IMR-90 (cell line): ENCODE results near the gene DARS1. TPM values are rescaled to one million over a fixed set of nuclear protein-coding genes. Genes with fewer than 3 reads are reported as not detected.

Experiments
- ATAC-seq: fragments of 200-7000 bp; cut with Tn5 transposase; 2 replicates; pipeline ENCODE4 v1.9.1; 2020; ENCODE audit warnings: low read depth, mild to moderate bottlenecking, moderate library complexity
- BruUV-seq: library from RNA; stranded (reverse); fragments of 400-500 nt; replicated peaks from 2 replicates; lab custom pipeline; 2021; lab: Mats Ljungman, UMichigan
- CTCF ChIA-PET: fragments of 300-600 bp; formaldehyde crosslinking; extraction: SDS; loops from one replicate; lab custom pipeline; 2021; ENCODE audit warnings: antibody characterized with exemption; lab: Yijun Ruan, JAX
- POLR2A ChIA-PET: fragments of 300-600 bp; sonication (Branson Sonifier 250); formaldehyde crosslinking; loops from one replicate; lab custom pipeline; 2022; ENCODE audit warnings: antibody characterized with exemption; ENCODE audit not compliant: unreplicated experiment; lab: Charles Lee
- DNase-seq: peaks from one replicate; pipeline ENCODE4 v3.0.0; 2013
- H2AFZ ChIP-seq: replicated peaks from 2 replicates; pipeline ENCODE3; 2013; ENCODE audit warnings: low read length, mild to moderate bottlenecking; ENCODE audit not compliant: poor library complexity
- H2AK5ac ChIP-seq: 2 replicates; pipeline ENCODE4 v1.6.1; 2013; ENCODE audit warnings: low read depth, low read length, inconsistent platforms
- H2AK9ac ChIP-seq: replicated peaks from 2 replicates; pipeline ENCODE3; 2013; ENCODE audit warnings: mild to moderate bottlenecking, low read depth, low read length, moderate library complexity; ENCODE audit not compliant: poor library complexity
- H2BK120ac ChIP-seq: 2 replicates; pipeline ENCODE4 v1.6.1; 2013; ENCODE audit warnings: low read depth, low read length, inconsistent platforms
- H2BK15ac ChIP-seq: 3 replicates; pipeline ENCODE4 v1.6.1; 2013; ENCODE audit warnings: low read depth, low read length, inconsistent platforms
- H2BK20ac ChIP-seq: 2 replicates; pipeline ENCODE4 v1.6.1; 2013; ENCODE audit warnings: low read depth, mild to moderate bottlenecking, inconsistent platforms, low read length, moderate library complexity
- H2BK5ac ChIP-seq: 2 replicates; pipeline ENCODE4 v1.6.1; 2013; ENCODE audit warnings: mild to moderate bottlenecking, low read depth, low read length, inconsistent platforms; ENCODE audit not compliant: poor library complexity, severe bottlenecking
- H3K14ac ChIP-seq: replicated peaks from 2 replicates; pipeline ENCODE4 v1.6.1; 2013; ENCODE audit warnings: low read depth, low read length, inconsistent platforms
- H3K18ac ChIP-seq: 2 replicates; pipeline ENCODE4 v1.6.1; 2013; ENCODE audit warnings: low read depth, low read length, control low read depth
- H3K23ac ChIP-seq: 2 replicates; pipeline ENCODE4 v1.6.1; 2013; ENCODE audit warnings: low read depth, low read length, inconsistent platforms
- H3K27ac ChIP-seq: 2 replicates; pipeline ENCODE4 v1.5.1; 2013; ENCODE audit warnings: mild to moderate bottlenecking, control low read depth, low read length; ENCODE audit not compliant: insufficient read depth
- H3K27me3 ChIP-seq: 2 replicates; pipeline ENCODE4 v1.6.1; 2013; ENCODE audit warnings: low read length; ENCODE audit not compliant: control insufficient read depth, insufficient read depth
- H3K36me3 ChIP-seq: 2 replicates; pipeline ENCODE4 v1.6.1; 2013; ENCODE audit warnings: low read length, mixed read lengths; ENCODE audit not compliant: control insufficient read depth, insufficient read depth
- H3K4ac ChIP-seq: 2 replicates; pipeline ENCODE4 v1.6.1; 2013; ENCODE audit warnings: low read depth, low read length, inconsistent platforms
- H3K4me1 ChIP-seq: 2 replicates; pipeline ENCODE4 v1.6.1; 2013; ENCODE audit warnings: low read length, mixed read lengths; ENCODE audit not compliant: control insufficient read depth, insufficient read depth
- H3K4me2 ChIP-seq: 2 replicates; pipeline ENCODE4 v1.6.1; 2013; ENCODE audit warnings: low read depth, mild to moderate bottlenecking, control low read depth, low read length, moderate library complexity
- H3K4me3 ChIP-seq: 2 replicates; pipeline ENCODE4 v1.5.1; 2013; ENCODE audit warnings: low read depth, mild to moderate bottlenecking, control low read depth, low read length, moderate library complexity; ENCODE audit not compliant: insufficient read depth
- H3K56ac ChIP-seq: 2 replicates; pipeline ENCODE4 v1.6.1; 2013; ENCODE audit warnings: low read length, inconsistent platforms; ENCODE audit not compliant: insufficient read depth; ENCODE audit errors: extremely low read depth
- H3K79me1 ChIP-seq, 2 experiments: 2 replicates each; pipeline ENCODE4 v1.6.1; 2013; ENCODE audit warnings: low read length in 2 of 2, inconsistent platforms in 1 of 2, low read depth in 1 of 2
- H3K9ac ChIP-seq: 2 replicates; pipeline ENCODE4 v1.6.1; 2013; ENCODE audit warnings: low read depth, low read length, control low read depth
- H3K9me1 ChIP-seq: 2 replicates; pipeline ENCODE4 v1.6.1; 2013; ENCODE audit warnings: low read length, inconsistent platforms; ENCODE audit not compliant: insufficient read depth
- H3K9me3 ChIP-seq: 2 replicates; pipeline ENCODE4 v1.6.1; 2013; ENCODE audit warnings: low read length; ENCODE audit not compliant: control insufficient read depth, insufficient read depth
- H4K20me1 ChIP-seq: 2 replicates; pipeline ENCODE4 v1.6.1; 2013; ENCODE audit warnings: low read length, inconsistent platforms; ENCODE audit not compliant: insufficient read depth
- H4K5ac ChIP-seq: 2 replicates; pipeline ENCODE4 v1.6.1; 2013; ENCODE audit warnings: mild to moderate bottlenecking, low read depth, low read length, control low read depth
- H4K8ac ChIP-seq, 2 experiments: 2 replicates each; pipeline ENCODE4 v1.6.1; 2013; ENCODE audit warnings: low read depth in 2 of 2, low read length in 2 of 2, control low read depth in 1 of 2, inconsistent platforms in 1 of 2
- H4K91ac ChIP-seq: 2 replicates; pipeline ENCODE4 v1.6.1; 2013; ENCODE audit warnings: low read depth, low read length, inconsistent platforms; ENCODE audit not compliant: insufficient read depth
- FOS ChIP-seq: fragments of 150-350 bp; IDR thresholded peaks from 2 replicates; pipeline ENCODE4 v1.6.1; 2016; ENCODE audit warnings: low read depth, low read length
- MAFK ChIP-seq: IDR thresholded peaks from 2 replicates; pipeline ENCODE4 v1.6.1; 2012; ENCODE audit warnings: low read depth, low read length, improper control_type of control experiment
- MAZ ChIP-seq: IDR thresholded peaks from 2 replicates; pipeline ENCODE4 v1.6.1; 2012; ENCODE audit warnings: low read depth, mild to moderate bottlenecking, low read length, improper control_type of control experiment, moderate library complexity, borderline replicate concordance
- MXI1 ChIP-seq: IDR thresholded peaks from 2 replicates; pipeline ENCODE4 v1.6.1; 2012; ENCODE audit warnings: low read depth, mild to moderate bottlenecking, low read length, moderate library complexity, borderline replicate concordance
- NFE2L2 ChIP-seq: fragments of 150-350 bp; IDR thresholded peaks from 2 replicates; pipeline ENCODE4 v1.6.1; 2016; ENCODE audit warnings: low read depth, mild to moderate bottlenecking, low read length
- RAD21 ChIP-seq: IDR thresholded peaks from 2 replicates; pipeline ENCODE4 v1.6.1; 2012; ENCODE audit warnings: low read length, improper control_type of control experiment
- RCOR1 ChIP-seq: IDR thresholded peaks from 2 replicates; pipeline ENCODE4 v1.6.1; 2012; ENCODE audit warnings: mild to moderate bottlenecking, low read length, improper control_type of control experiment; ENCODE audit not compliant: insufficient replicate concordance
- RFX5 ChIP-seq: IDR thresholded peaks from 2 replicates; pipeline ENCODE4 v1.8.0; 2012; ENCODE audit warnings: low read depth, mild to moderate bottlenecking, low read length, moderate library complexity
- SMC3 ChIP-seq: fragments of 150-350 bp; IDR thresholded peaks from 2 replicates; pipeline ENCODE4 v1.6.1; 2016; ENCODE audit warnings: low read depth, mild to moderate bottlenecking, antibody characterized with exemption, low read length, moderate library complexity
- WGBS, 2 experiments: methylation state at CpG; one replicate each; pipeline versions ENCODE4 v1.1.5 to v1.1.7; 2013; ENCODE audit warnings: missing lambda C conversion rate in 2 of 2; ENCODE audit not compliant: insufficient read length in 1 of 2; ENCODE audit errors: extremely low coverage in 2 of 2; 5-methylcytosine and 5-hydroxymethylcytosine counted together
- dilution Hi-C: fragments of 300-500 bp; cut with HindIII; formaldehyde crosslinking; loops from one replicate; pipeline ENCODE4 v1.14.3; 2018; ENCODE audit warnings: low sequenced_read_pairs; ENCODE audit not compliant: unreplicated experiment
- in situ Hi-C: fragments of 300-500 bp; cut with MboI; formaldehyde crosslinking; loops from 3 replicates; pipeline ENCODE4 v1.14.3; 2019; ENCODE audit warnings: low sequenced_read_pairs, inconsistent platforms, mixed read lengths
- intact Hi-C: fragments of 100-400 bp; cut with micrococcal nuclease; formaldehyde crosslinking; loops from 2 replicates; pipeline ENCODE4 v1.10.0; 2022
- polyA plus RNA-seq, 3 experiments: library from polyadenylated mRNA; depleted of rRNA; stranded (reverse); fragments of >200 nt; gene quantifications; 2 replicates each; pipeline ENCODE4 v1.2.3, GENCODE V29; 2012; ENCODE audit warnings: low replicate concordance in 1 of 3
- total RNA-seq: library from RNA; depleted of rRNA; stranded (reverse); fragments of >200 nt; gene quantifications from 2 replicates; pipeline ENCODE4 v1.2.3, GENCODE V29; 2012
- TF ChIP-seq, protein P1 (sequence below): conservative IDR thresholded peaks from 2 replicates; pipeline ENCODE4 v1.5.1; 2012; ENCODE audit warnings: mild to moderate bottlenecking, low read depth, low read length, improper control_type of control experiment
- TF ChIP-seq, protein P2 (sequence below): fragments of 150-350 bp; IDR thresholded peaks from 2 replicates; pipeline ENCODE4 v1.6.1; 2016; ENCODE audit warnings: low read depth, mild to moderate bottlenecking, low read length, moderate library complexity, borderline replicate concordance
- TF ChIP-seq, protein P3 (sequence below): fragments of 150-350 bp; IDR thresholded peaks from 2 replicates; pipeline ENCODE4 v1.6.1; 2017; ENCODE audit warnings: mild to moderate bottlenecking, antibody characterized with exemption, low read length, low read depth

The DARS1 gene
- total and polyA plus RNA-seq, 2 of the 4 experiments (the other 2 are of a cell fraction) = 56.5 to 66.5 TPM

DNA sequence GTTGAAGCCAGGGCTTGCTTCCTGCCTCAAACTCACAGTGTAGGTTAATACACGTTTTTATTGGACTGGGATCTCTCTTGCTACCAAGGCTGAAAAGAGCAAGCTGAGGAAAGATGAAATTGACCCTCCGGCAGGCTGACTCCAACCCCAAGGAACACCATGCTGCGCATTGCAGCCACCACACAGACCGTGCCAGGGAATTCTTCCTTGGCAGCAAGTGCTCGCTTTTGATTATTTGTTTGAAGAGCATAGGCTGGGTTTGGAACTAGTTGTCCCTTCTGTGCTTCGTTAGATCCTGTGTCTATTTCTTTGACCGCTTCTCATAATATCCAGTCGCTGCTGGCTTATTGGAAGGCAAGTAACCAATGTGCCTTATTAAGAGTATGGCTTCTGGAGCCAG, 34.4 kb upstream of the DARS1 start:
- H4K5ac ChIP-seq = no peak overlapping the region
- no peaks in the 10 kb centered on the region for H3K9me3 ChIP-seq
- POLR2A ChIA-PET = no interaction called here
- intact Hi-C loops (no loop called here), in situ Hi-C loops (no loop called here), dilution Hi-C loops (no loop called here)
- H3K79me1 ChIP-seq = no peaks in the 10 kb centered on the region
- no peak overlapping the region for H3K27ac ChIP-seq
- H2BK5ac ChIP-seq = no peak overlapping the region
- H3K9ac ChIP-seq = no peak overlapping the region
- ATAC-seq (no peak), DNase-seq (no peak)
- H3K56ac ChIP-seq = no peak overlapping the region
- H2AK5ac ChIP-seq = no peak overlapping the region
- no peak overlapping the region for H2AK9ac ChIP-seq
- TF ChIP-seq MAZ = no peak
- TF ChIP-seq, protein P1, sequence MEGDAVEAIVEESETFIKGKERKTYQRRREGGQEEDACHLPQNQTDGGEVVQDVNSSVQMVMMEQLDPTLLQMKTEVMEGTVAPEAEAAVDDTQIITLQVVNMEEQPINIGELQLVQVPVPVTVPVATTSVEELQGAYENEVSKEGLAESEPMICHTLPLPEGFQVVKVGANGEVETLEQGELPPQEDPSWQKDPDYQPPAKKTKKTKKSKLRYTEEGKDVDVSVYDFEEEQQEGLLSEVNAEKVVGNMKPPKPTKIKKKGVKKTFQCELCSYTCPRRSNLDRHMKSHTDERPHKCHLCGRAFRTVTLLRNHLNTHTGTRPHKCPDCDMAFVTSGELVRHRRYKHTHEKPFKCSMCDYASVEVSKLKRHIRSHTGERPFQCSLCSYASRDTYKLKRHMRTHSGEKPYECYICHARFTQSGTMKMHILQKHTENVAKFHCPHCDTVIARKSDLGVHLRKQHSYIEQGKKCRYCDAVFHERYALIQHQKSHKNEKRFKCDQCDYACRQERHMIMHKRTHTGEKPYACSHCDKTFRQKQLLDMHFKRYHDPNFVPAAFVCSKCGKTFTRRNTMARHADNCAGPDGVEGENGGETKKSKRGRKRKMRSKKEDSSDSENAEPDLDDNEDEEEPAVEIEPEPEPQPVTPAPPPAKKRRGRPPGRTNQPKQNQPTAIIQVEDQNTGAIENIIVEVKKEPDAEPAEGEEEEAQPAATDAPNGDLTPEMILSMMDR = no peak
- no peak for TF ChIP-seq RCOR1
- no peak for TF ChIP-seq MAFK
- TF ChIP-seq NFE2L2 = no peak
- no peak for TF ChIP-seq SMC3
- TF ChIP-seq, protein P2, sequence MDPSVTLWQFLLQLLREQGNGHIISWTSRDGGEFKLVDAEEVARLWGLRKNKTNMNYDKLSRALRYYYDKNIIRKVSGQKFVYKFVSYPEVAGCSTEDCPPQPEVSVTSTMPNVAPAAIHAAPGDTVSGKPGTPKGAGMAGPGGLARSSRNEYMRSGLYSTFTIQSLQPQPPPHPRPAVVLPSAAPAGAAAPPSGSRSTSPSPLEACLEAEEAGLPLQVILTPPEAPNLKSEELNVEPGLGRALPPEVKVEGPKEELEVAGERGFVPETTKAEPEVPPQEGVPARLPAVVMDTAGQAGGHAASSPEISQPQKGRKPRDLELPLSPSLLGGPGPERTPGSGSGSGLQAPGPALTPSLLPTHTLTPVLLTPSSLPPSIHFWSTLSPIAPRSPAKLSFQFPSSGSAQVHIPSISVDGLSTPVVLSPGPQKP = no peak
- no peak for TF ChIP-seq MXI1
- no peak for TF ChIP-seq FOS
- TF ChIP-seq RFX5 = no peak
- TF ChIP-seq, protein P3, sequence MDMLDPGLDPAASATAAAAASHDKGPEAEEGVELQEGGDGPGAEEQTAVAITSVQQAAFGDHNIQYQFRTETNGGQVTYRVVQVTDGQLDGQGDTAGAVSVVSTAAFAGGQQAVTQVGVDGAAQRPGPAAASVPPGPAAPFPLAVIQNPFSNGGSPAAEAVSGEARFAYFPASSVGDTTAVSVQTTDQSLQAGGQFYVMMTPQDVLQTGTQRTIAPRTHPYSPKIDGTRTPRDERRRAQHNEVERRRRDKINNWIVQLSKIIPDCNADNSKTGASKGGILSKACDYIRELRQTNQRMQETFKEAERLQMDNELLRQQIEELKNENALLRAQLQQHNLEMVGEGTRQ = no peak
- TF ChIP-seq RAD21 = no peak
- no peak overlapping the region for H3K23ac ChIP-seq
- WGBS, 2 experiments = 61% methylated on average over 4 of the region's 8 CpGs; no CpG with 5 or more reads in 1 of the 2 experiments
- no peaks in the 10 kb centered on the region for H3K9me1 ChIP-seq
- no peaks in the 10 kb centered on the region for H3K36me3 ChIP-seq
- no peak overlapping the region for H2AFZ ChIP-seq
- no peak overlapping the region for H4K8ac ChIP-seq
- H2BK20ac ChIP-seq = no peak overlapping the region
- CTCF ChIA-PET = no interaction called here
- H4K91ac ChIP-seq = no peak overlapping the region
- H3K27me3 ChIP-seq = peaks cover 7% of the 10 kb centered on the region
- no peak overlapping the region for H3K18ac ChIP-seq
- no peaks in the 10 kb centered on the region for H4K20me1 ChIP-seq
- no TSS peak for BruUV-seq
- H3K14ac ChIP-seq = no peak overlapping the region
- H3K4me2 ChIP-seq = no peak overlapping the region
- no peaks in the 10 kb centered on the region for H3K4me1 ChIP-seq
- no peak overlapping the region for H2BK120ac ChIP-seq
- H2BK15ac ChIP-seq = no peak overlapping the region
- H3K4ac ChIP-seq = no peak overlapping the region
- no peak overlapping the region for H3K4me3 ChIP-seq
